GM18502 (cell line): ENCODE measurements around the gene APIP.
A peak's percentile ranks its signal among the peaks of the same experiment; 100 is the strongest.

Source experiments
- ATAC-seq: cut with Tn5 transposase; IDR thresholded peaks from one replicate; pipeline ENCODE4 v1.9.1; 2021; ENCODE audit warnings: mild to moderate bottlenecking; ENCODE audit not compliant: unreplicated experiment, poor library complexity

The APIP gene

DNA sequence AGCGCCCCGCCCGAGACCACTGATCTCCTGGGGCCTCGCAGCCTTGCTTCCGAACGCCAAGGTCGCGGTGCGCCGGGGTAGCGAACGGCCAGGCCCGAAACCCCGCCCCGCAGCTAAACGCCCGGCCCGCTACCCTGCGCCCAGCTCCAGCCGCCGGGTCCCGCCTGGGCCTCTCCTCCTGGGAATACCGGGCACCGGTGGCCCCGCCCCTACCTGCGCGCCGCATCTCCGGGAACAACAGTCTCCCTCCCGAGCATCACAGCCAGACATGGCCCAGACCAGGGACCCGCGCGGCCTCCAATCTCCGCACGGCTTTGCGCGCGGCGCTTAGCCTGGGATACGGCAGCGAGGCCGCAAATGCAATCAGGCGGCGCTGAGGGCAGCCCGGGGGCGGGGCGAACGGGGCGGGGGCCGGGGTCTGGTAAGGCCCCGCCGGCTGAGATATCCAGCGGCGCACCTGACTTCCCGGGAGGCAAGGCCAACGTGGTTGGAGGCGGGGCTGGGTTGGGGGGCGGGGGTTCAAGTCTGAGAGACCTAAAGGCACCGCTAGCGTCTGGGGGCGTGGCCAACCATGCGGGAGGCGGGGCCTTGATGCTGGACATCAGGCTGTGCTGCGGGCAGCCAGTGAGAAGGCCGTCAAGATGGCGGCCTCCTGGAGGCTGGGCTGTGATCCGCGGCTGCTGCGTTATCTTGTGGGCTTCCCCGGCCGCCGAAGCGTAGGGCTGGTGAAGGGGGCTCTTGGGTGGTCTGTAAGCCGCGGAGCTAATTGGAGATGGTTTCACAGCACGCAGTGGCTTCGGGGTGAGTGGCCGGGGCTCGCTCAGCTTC, at the start of gene APIP, which contains the start of gene PDHX:
Gene APIP (minus strand): TSS at position 365 of the 828 bp plus-strand sequence. CDS start 95 bp downstream, at position 270.
Gene PDHX (plus strand): TSS at position 604 of the 828 bp plus-strand sequence. CDS start 38 bp downstream, at position 642.
- ATAC-seq: peak; percentile 91

GRCh38 chr11:34964610-34965331, 48.6 kb upstream of the APIP start:
- no peak for ATAC-seq

DNA sequence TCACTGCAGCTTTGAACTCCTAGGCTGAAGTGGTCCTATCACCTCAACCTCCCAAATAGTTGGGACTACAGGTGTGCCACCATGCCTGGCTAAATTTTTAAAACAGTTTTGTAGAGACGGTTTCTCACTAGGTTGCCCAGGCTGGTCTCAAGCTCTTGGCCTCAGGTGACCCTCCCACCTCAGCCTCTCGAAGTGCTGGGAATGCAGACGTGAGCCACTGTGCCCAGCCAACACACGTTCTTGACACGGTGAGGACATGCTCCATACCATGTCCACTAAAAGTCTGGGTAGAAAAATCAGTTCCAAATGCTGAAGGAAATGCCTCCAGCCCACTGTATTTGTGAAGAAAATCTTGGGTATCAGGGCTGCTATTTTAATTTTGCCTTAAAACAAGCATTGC, 47.2 kb upstream of the APIP start:
- no peak for ATAC-seq

GRCh38 chr11:34962034-34962433, 45.9 kb upstream of the APIP start:
- no peak for ATAC-seq

DNA sequence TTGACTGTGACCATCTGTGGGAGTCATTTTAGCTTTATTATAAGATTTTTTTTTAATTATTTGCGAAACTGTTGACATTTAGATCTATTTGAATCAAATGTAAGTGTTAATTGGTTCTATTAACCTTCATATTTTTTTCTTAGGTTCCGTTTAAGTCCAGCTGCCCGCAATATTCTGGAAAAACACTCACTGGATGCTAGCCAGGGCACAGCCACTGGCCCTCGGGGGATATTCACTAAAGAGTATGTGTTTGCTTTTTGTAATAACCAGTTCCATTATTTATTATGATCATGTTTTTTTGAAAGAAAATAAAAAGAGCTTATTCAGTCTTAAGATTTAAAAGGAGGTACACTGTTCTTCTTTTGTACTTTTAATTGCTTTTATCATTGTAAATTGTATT, 44.1 kb upstream of the APIP start:
- ATAC-seq: no peak

DNA sequence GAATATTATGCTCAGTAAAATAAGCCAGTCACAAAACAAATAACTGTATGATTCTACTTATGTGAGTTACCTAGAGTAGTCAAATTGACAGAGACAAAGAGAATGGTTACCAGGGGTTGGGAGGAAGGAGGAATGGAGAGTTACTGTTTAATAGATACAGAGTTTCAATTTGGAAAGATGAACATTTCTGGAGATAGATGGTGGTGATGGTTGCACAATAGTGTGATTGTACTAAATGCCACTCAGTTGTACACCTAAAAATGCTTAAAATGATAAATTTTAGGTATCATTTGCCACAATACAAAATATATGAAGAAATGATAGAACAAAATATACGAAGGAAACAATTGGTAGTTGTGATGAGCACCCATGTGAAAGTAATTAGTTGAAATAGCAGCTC, 43.6 kb upstream of the APIP start:
- no peak for ATAC-seq

- no peak for ATAC-seq
Measured at GRCh38 chr11:34957606-34958005, 41.4 kb upstream of the APIP start.

- no peak for ATAC-seq
Measured at GRCh38 chr11:34957206-34957605, 41.0 kb upstream of the APIP start.

GRCh38 chr11:34953955-34954354, 37.8 kb upstream of the APIP start:
- no peak for ATAC-seq

- no peak for ATAC-seq
Measured at GRCh38 chr11:34948696-34949095, 32.5 kb upstream of the APIP start.

DNA sequence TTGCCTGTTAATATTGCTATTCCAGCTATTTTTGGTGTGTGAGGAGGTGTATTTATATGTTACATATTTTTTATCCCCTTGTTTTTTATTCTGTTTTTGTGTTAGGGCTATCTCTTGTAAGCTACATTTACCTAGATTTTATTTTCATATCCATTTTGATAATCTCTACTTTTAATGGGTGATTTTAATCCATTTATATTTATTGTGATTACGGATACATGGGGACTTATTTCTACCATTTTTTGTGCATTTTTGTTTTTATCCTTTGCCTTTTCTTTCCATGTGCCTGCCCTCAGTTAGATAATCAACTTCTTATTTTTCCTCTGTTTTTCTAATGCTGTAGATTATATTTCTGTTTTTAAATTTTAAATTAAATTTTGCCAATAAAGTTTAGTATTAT, 28.5 kb upstream of the APIP start:
- no peak for ATAC-seq

DNA sequence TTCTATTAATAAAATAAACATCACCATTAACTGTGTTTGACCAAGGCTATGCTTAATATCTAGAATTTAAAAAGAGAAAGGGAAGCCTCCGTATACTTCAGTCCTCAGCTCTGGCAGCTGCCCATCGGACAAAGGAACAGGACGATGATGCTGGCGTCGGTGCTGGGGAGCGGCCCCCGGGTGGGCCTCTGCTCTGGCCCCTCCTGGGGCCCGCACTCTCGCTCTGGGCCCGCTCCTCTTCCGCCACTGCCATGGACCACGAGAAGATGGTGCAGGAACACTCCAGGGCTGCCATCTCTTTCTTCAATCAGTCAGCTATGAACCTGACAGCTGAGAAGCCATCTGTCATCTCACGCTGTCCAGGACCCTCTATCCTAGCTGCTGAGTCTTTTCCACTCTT, 25.5 kb upstream of the APIP start:
- no peak for ATAC-seq

DNA sequence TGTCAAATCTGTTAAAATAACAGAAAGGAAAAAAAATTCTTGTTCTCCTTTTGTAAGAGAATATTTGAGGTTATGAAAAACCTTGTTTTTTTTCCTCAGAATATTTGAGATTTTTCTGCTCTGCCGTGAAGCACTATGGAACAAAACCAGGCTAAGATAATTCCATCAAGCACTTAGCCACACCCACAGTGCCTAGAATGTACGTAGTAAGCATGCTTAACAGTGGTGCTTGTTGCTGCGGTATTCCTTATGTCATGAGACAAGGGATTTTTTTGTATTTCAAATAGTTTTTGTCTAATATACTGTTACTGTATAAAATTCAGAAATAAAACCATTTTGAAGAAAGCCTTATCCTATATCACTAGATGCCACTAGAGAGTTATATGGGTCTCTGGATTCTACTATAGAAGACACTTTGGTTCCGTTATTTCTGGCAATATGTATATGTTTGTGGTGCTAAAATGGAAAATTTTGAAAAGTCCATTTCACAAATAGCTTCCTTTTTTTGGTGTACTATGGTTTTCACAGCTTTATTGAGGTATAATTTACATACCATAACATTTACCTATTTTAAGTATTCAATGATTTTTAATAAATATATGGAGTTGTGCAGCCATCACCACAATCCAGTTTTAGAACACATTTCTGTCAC, 24.0 kb upstream of the APIP start:
- ATAC-seq: no peak

DNA sequence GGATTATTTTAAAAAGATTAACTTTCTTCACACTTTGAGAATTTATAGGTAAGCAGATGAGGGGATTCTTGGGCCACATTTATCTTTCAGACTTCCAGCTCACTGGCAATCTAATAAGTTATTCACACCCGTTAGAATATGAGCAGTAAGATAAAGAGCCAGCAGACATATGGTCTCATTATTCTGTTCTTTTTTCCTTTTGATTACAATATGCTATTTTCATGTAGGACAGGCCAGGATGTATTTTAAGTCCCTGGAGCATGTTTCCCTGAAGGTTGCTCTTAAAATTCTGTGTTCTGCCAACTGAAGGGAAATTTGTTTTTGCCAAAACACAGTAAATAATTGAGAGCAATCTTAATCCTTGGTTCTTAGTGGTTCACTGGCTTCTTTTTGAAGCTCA, 22.4 kb upstream of the APIP start:
- no peak for ATAC-seq

- no peak for ATAC-seq
Measured at GRCh38 chr11:34936945-34937629, 20.9 kb upstream of the APIP start.

- ATAC-seq: no peak
Measured at GRCh38 chr11:34929794-34930763, 13.9 kb upstream of the APIP start.

DNA sequence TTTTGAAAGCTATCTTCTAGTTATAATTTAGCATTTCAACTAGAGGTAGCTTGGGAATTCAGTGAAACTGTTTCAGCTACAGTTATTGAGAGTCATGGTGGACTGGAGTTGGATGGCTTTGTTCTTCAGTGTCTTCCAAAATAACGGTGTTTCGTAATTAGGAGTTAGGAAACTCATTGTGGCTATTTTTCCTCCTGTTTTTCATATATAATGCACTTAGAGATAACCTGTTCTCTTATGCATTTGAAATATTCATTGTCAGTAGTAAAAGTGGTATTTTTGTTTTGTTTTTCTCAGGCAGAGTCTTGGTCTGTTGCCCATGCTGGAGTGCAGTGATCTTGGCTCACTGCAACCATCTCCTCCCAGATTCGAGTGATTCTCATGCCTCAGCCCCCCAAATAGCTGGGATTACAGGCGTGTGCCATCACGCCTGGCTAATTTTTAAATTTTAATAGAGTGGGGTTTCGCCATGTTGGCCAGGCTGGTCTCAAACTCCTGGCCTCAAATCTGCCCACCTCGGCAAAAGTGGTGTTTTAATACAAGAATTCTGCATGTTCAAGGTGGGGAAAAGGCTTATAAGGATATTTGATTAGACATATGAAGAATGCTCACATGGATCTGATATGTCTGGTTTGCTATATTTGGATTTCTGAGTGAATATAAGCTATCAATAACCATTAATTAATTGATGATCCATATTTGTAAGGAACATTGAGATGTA, 12.9 kb upstream of the APIP start:
- ATAC-seq: no peak

GRCh38 chr11:34928268-34928959, 12.2 kb upstream of the APIP start:
- ATAC-seq: no peak
